GM12878 (cell line): Measurements from ENCODE around the gene RPL34. TPM values are rescaled to one million over a fixed set of nuclear protein-coding genes. Genes with fewer than 3 reads are reported as not detected.

Experiments used
- ATAC-seq: fragments of 200-7000 bp; cut with Tn5 transposase; 3 replicates; pipeline ENCODE4 v1.9.1; 2020; ENCODE audit warnings: mild to moderate bottlenecking, moderate library complexity
- BruUV-seq: library from RNA; stranded (reverse); fragments of 400-500 nt; replicated peaks from 2 replicates; lab custom pipeline; 2021; lab: Mats Ljungman, UMichigan
- CTCF ChIA-PET: fragments of 300-600 bp; sonication (Branson Sonifier 250); formaldehyde crosslinking; extraction: SDS; loops from one replicate; lab custom pipeline; 2021; ENCODE audit warnings: inconsistent platforms; lab: Yijun Ruan, JAX
- POLR2A ChIA-PET: fragments of 350-600 bp; formaldehyde crosslinking; extraction: SDS; loops from one replicate; lab custom pipeline; 2021; ENCODE audit warnings: inconsistent platforms; lab: Charles Lee
- RAD21 ChIA-PET: fragments of 300-600 bp; sonication (Branson Sonifier 250); formaldehyde crosslinking; loops from one replicate; lab custom pipeline; 2023; ENCODE audit warnings: antibody characterized with exemption; ENCODE audit not compliant: unreplicated experiment; lab: Charles Lee
- SMC1A ChIA-PET: fragments of 300-600 bp; sonication (Branson Sonifier 250); formaldehyde crosslinking; loops from one replicate; lab custom pipeline; 2023; ENCODE audit not compliant: unreplicated experiment, uncharacterized antibody; lab: Charles Lee
- DNase-seq: peaks from one replicate; pipeline ENCODE4 v3.0.0-alpha.2; 2011; ENCODE audit warnings: low read depth, low spot score
- FAIRE-seq: peaks from 3 replicates; lab custom pipeline; 2011; peaks lifted over from hg19 to GRCh38; lab: Jason Lieb, UNC
- H2AFZ ChIP-seq: 2 replicates; pipeline ENCODE4 v1.6.0; 2011; ENCODE audit warnings: low read depth, low read length, control low read depth; ENCODE audit not compliant: control insufficient read depth
- H3K27ac ChIP-seq: 2 replicates; pipeline ENCODE4 v1.5.1; 2011; ENCODE audit warnings: control low read depth; ENCODE audit not compliant: control insufficient read depth, insufficient read depth
- H3K27me3 ChIP-seq, 2 experiments: replicated peaks in 1 of 2; 2 replicates each; pipeline versions ENCODE4 v1.6.0 to v1.6.1; 2011; ENCODE audit warnings: low read length in 1 of 2; ENCODE audit not compliant: control insufficient read depth in 2 of 2, insufficient read depth in 2 of 2
- H3K36me3 ChIP-seq, 2 experiments: 2 replicates each; pipeline ENCODE4 v1.5.1; 2011; ENCODE audit warnings: low read length in 1 of 2; ENCODE audit not compliant: control insufficient read depth in 2 of 2, insufficient read depth in 2 of 2
- H3K4me1 ChIP-seq: 2 replicates; pipeline ENCODE4 v1.6.1; 2011; ENCODE audit warnings: mild to moderate bottlenecking, low read length, moderate library complexity, mixed read lengths; ENCODE audit not compliant: control insufficient read depth, insufficient read depth
- H3K4me2 ChIP-seq: 2 replicates; pipeline ENCODE4 v1.6.0; 2011; ENCODE audit warnings: control low read depth; ENCODE audit not compliant: control insufficient read depth, insufficient read depth
- H3K4me3 ChIP-seq: fragments of 200-600 bp; sonication (generic); 2 replicates; pipeline ENCODE4 v1.5.1; 2016
- H3K79me2 ChIP-seq: 2 replicates; pipeline ENCODE4 v1.6.0; 2011; ENCODE audit warnings: low read length; ENCODE audit not compliant: control insufficient read depth, insufficient read depth
- H3K9ac ChIP-seq: 2 replicates; pipeline ENCODE4 v1.8.0; 2011; ENCODE audit warnings: low read length, control low read depth, mixed read lengths; ENCODE audit not compliant: control insufficient read depth, insufficient read depth
- H3K9me3 ChIP-seq: replicated peaks from 3 replicates; pipeline ENCODE4 v1.5.1; 2011; ENCODE audit warnings: mild to moderate bottlenecking, low read length; ENCODE audit not compliant: control insufficient read depth, insufficient read depth
- H4K20me1 ChIP-seq: 2 replicates; pipeline ENCODE4 v1.6.0; 2011; ENCODE audit not compliant: control insufficient read depth, insufficient read depth
- BHLHE40 ChIP-seq, 2 experiments: fragments of 450-650 bp in 1 of 2; IDR thresholded peaks; 2 replicates each; pipeline ENCODE4 v1.6.1; 2011 to 2017; ENCODE audit warnings: low read depth in 2 of 2, borderline replicate concordance in 1 of 2, improper control_type of control experiment in 1 of 2, low read length in 1 of 2, mild to moderate bottlenecking in 1 of 2
- CHD4 ChIP-seq: fragments of 200-600 bp; sonication (generic); IDR thresholded peaks from 2 replicates; pipeline ENCODE4 v1.6.1; 2016; ENCODE audit warnings: mild to moderate bottlenecking
- EED ChIP-seq: sonication (generic); IDR thresholded peaks from 2 replicates; pipeline ENCODE4 v1.6.1; 2016; ENCODE audit warnings: antibody characterized with exemption, low read depth
- HDAC2 ChIP-seq: fragments of 200-600 bp; sonication (generic); IDR thresholded peaks from 2 replicates; pipeline ENCODE4 v1.6.1; 2017
- IKZF1 ChIP-seq: fragments of 450-650 bp; conservative IDR thresholded peaks from 2 replicates; pipeline ENCODE4 v1.6.1; 2017; ENCODE audit warnings: antibody characterized with exemption, mild to moderate bottlenecking
- IRF4 ChIP-seq: IDR thresholded peaks from 2 replicates; pipeline ENCODE4 v1.6.1; 2011; ENCODE audit warnings: low read depth, low read length
- JUND ChIP-seq: IDR thresholded peaks from 2 replicates; pipeline ENCODE4 v1.6.1; 2012; ENCODE audit warnings: low read depth, mild to moderate bottlenecking, low read length, improper control_type of control experiment, moderate library complexity
- KAT2A ChIP-seq: conservative IDR thresholded peaks from 2 replicates; pipeline ENCODE4 v1.6.1; 2011; ENCODE audit warnings: low read depth, low read length; ENCODE audit not compliant: control insufficient read depth
- MYB ChIP-seq: fragments of 150-350 bp; IDR thresholded peaks from 2 replicates; pipeline ENCODE4 v1.6.1; 2014; ENCODE audit warnings: mild to moderate bottlenecking, low read depth, low read length, borderline replicate concordance
- NFXL1 ChIP-seq: fragments of 450-650 bp; IDR thresholded peaks from 2 replicates; pipeline ENCODE4 v1.6.1; 2017; ENCODE audit warnings: antibody characterized with exemption, mild to moderate bottlenecking, borderline replicate concordance
- RB1 ChIP-seq: fragments of 450-650 bp; formaldehyde crosslinking; IDR thresholded peaks from 2 replicates; pipeline ENCODE4 v1.6.1; 2017; ENCODE audit warnings: mild to moderate bottlenecking, borderline replicate concordance
- SMAD5 ChIP-seq: IDR thresholded peaks from 2 replicates; pipeline ENCODE4 v1.6.1; 2016; ENCODE audit warnings: antibody characterized with exemption, low read depth
- TAF1 ChIP-seq: IDR thresholded peaks from 2 replicates; pipeline ENCODE4 v1.6.1; 2011; ENCODE audit warnings: mild to moderate bottlenecking, low read depth, low read length, borderline replicate concordance
- YY1 ChIP-seq: IDR thresholded peaks from 2 replicates; pipeline ENCODE4 v1.6.1; 2011; ENCODE audit warnings: low read depth, mild to moderate bottlenecking, low read length
- WGBS: methylation state at CpG from one replicate; pipeline ENCODE4 v1.1.6; 2016; ENCODE audit warnings: low lambda C conversion rate; ENCODE audit not compliant: insufficient replicate concordance, insufficient coverage; ENCODE audit errors: missing lambda C conversion rate; 5-methylcytosine and 5-hydroxymethylcytosine counted together
- in situ Hi-C: fragments of 300-500 bp; cut with MboI; formaldehyde crosslinking; loops from 9 replicates; pipeline ENCODE4 v1.14.3; 2018; ENCODE audit warnings: mixed read lengths
- intact Hi-C: fragments of 100-400 bp; cut with micrococcal nuclease; formaldehyde crosslinking; loops from one replicate; pipeline ENCODE4 v1.14.2; 2022; ENCODE audit not compliant: unreplicated experiment
- polyA plus RNA-seq, 11 experiments: library from polyadenylated mRNA; depleted of rRNA in 4 of 11; unstranded in 6 of 11; stranded (reverse) in 5 of 11; fragments of >200 nt; fragmentation: Nextera tagmentation in 4 of 11; fragmentation: Illumina TruSeq in 1 of 11; extraction: Ambion mirVana in 4 of 11; extraction: Trizol in 1 of 11; gene quantifications; 1 replicate in 1 of 11; 2 replicates in 10 of 11; pipeline versions ENCODE4 v1.2.1 to v1.2.3, GENCODE V29; 2011 to 2016; ENCODE audit warnings: inconsistent platforms in 2 of 11, missing spikeins in 2 of 11, low read depth in 1 of 11
- total RNA-seq, 4 experiments: library from RNA; depleted of rRNA in 3 of 4; stranded (reverse); fragments of >200 nt in 3 of 4; fragmentation: Illumina TruSeq in 1 of 4; extraction: Trizol in 1 of 4; gene quantifications; 2 replicates each; pipeline versions ENCODE4 v1.2.1 to v1.2.3, GENCODE V29; 2013 to 2021
- TF ChIP-seq, protein P1 (sequence below): fragments of 450-650 bp; IDR thresholded peaks from 2 replicates; pipeline ENCODE4 v1.6.1; 2016; ENCODE audit warnings: mild to moderate bottlenecking
- TF ChIP-seq, protein P2 (sequence below): fragments of 450-650 bp; IDR thresholded peaks from 2 replicates; pipeline ENCODE4 v1.6.1; 2017; ENCODE audit warnings: mild to moderate bottlenecking, moderate library complexity
- TF ChIP-seq, protein P3 (sequence below): IDR thresholded peaks from 2 replicates; pipeline ENCODE4 v1.6.1; 2012; ENCODE audit warnings: low read depth, low read length, improper control_type of control experiment

Gene RPL34
- total and polyA plus RNA-seq, 10 of the 15 experiments (the other 5 are each of a cell fraction or from before 2014, with no cell fraction given) = 1,792 to 6,697 (median 2,464) TPM

DNA sequence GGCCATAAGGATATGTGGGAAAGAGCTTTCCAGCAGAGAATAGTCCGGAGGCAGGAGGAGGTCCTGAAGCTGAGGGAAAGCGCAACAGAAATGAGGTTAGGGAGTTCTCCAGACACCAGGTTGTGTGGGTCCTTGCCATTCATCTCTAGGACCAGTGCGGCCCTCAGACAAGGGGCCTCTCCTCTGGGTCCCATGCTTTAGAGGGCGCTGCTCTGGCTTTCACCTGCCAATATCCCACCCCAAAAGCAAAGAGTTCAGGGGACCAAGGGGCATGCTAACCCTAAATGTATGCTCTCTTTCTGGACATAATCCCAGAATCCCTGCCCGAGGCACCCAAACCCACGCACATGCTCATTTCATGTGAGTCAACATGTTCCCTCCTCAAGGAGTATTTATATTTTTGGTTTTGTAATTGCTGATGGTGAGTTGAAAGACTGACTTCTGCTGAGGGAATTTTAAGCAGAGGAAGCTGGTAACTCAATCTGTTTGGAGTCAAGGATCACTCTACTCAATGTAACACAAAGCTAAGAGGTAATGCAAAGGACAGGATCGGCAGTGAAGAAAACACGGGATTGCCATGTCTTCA lies 14.8 kb downstream of the RPL34 start:
- no peak for FAIRE-seq
- ChIA-PET CTCF (interaction anchor here (0.8 to 1.0 kb wide), 2 partner anchors 8 to 13 kb away, joined by 3 read pairs; no protein-coding TSS in a partner anchor), RAD21 (no interaction called here), POLR2A (no interaction called here), SMC1A (interaction anchor here (0.6 kb wide), 1 partner anchor 16 kb away, joined by 3 read pairs; no protein-coding TSS in a partner anchor)
- Histone ChIP-seq H4K20me1 (no peaks in the 10 kb centered on the region), H3K27me3 (no peaks in the 10 kb centered on the region), H3K79me2 (no peaks in the 10 kb centered on the region), H3K9me3 (no peaks in the 10 kb centered on the region), H2AFZ (no peak overlapping the region), H3K36me3 (peaks cover 5 to 13% of the 10 kb centered on the region in 2 experiments), H3K9ac (no peak overlapping the region), H3K4me3 (no peak overlapping the region), H3K4me2 (no peak overlapping the region), H3K4me1 (no peaks in the 10 kb centered on the region), H3K27ac (no peak overlapping the region)
- intact Hi-C loops = no loop called here
- 91% methylated on average over 8 of the region's 8 CpGs for WGBS
- DNase-seq = no peak
- BruUV-seq = no TSS peak
- ATAC-seq = no peak
- in situ Hi-C loops = no loop called here
- TF ChIP-seq, protein P1, sequence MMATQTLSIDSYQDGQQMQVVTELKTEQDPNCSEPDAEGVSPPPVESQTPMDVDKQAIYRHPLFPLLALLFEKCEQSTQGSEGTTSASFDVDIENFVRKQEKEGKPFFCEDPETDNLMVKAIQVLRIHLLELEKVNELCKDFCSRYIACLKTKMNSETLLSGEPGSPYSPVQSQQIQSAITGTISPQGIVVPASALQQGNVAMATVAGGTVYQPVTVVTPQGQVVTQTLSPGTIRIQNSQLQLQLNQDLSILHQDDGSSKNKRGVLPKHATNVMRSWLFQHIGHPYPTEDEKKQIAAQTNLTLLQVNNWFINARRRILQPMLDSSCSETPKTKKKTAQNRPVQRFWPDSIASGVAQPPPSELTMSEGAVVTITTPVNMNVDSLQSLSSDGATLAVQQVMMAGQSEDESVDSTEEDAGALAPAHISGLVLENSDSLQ = no peak
- TF ChIP-seq CHD4 (no peak), IKZF1 (no peak), YY1 (no peak), EED (no peak), MYB (no peak), KAT2A (no peak), HDAC2 (no peak), JUND (no peak), IRF4 (no peak), NFXL1 (no peak), SMAD5 (no peak), TAF1 (no peak), RB1 (no peak), BHLHE40 (IDR thresholded peaks at IDR 0.05; ENCODE audit: borderline replicate concordance in 1 of 2, low read depth in 2 of 2, low read length in 1 of 2) (no peak)
- TF ChIP-seq, protein P2, sequence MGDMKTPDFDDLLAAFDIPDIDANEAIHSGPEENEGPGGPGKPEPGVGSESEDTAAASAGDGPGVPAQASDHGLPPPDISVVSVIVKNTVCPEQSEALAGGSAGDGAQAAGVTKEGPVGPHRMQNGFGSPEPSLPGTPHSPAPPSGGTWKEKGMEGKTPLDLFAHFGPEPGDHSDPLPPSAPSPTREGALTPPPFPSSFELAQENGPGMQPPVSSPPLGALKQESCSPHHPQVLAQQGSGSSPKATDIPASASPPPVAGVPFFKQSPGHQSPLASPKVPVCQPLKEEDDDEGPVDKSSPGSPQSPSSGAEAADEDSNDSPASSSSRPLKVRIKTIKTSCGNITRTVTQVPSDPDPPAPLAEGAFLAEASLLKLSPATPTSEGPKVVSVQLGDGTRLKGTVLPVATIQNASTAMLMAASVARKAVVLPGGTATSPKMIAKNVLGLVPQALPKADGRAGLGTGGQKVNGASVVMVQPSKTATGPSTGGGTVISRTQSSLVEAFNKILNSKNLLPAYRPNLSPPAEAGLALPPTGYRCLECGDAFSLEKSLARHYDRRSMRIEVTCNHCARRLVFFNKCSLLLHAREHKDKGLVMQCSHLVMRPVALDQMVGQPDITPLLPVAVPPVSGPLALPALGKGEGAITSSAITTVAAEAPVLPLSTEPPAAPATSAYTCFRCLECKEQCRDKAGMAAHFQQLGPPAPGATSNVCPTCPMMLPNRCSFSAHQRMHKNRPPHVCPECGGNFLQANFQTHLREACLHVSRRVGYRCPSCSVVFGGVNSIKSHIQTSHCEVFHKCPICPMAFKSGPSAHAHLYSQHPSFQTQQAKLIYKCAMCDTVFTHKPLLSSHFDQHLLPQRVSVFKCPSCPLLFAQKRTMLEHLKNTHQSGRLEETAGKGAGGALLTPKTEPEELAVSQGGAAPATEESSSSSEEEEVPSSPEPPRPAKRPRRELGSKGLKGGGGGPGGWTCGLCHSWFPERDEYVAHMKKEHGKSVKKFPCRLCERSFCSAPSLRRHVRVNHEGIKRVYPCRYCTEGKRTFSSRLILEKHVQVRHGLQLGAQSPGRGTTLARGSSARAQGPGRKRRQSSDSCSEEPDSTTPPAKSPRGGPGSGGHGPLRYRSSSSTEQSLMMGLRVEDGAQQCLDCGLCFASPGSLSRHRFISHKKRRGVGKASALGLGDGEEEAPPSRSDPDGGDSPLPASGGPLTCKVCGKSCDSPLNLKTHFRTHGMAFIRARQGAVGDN = no peak
- TF ChIP-seq, protein P3, sequence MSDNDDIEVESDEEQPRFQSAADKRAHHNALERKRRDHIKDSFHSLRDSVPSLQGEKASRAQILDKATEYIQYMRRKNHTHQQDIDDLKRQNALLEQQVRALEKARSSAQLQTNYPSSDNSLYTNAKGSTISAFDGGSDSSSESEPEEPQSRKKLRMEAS = no peak
